HCT116 (cell line): ENCODE data around the gene TH.

ENCODE experiments used
- EZH2 ChIP-seq: fragments of 200-600 bp; sonication (generic); IDR thresholded peaks from 2 replicates; pipeline ENCODE4 v1.6.1; 2017; ENCODE audit warnings: antibody characterized with exemption, mixed run types
- POLR2A ChIP-seq: IDR thresholded peaks from 2 replicates; pipeline ENCODE4 v1.7.0; 2011; ENCODE audit warnings: borderline replicate concordance; ENCODE audit not compliant: insufficient read depth, insufficient read length; ENCODE audit errors: extremely low read depth
- ZFX ChIP-seq: fragments of 450-650 bp; IDR thresholded peaks from 2 replicates; pipeline ENCODE4 v1.6.1; 2017
- ZNF274 ChIP-seq: fragments of 200-500 bp; sonication (Bioruptor generic); IDR thresholded peaks from 2 replicates; pipeline ENCODE4 v1.6.1; 2014; ENCODE audit warnings: mild to moderate bottlenecking, low read depth, low read length, inconsistent platforms
- TF ChIP-seq, protein P1 (sequence below), 3 experiments: fragments of 200-600 bp in 1 of 3; sonication (generic) in 1 of 3; IDR thresholded peaks in 2 of 3; conservative IDR thresholded peaks in 1 of 3; 2 replicates each; pipeline ENCODE4 v1.5.1; 2012 to 2017; ENCODE audit warnings: low read depth in 2 of 3, low read length in 2 of 3, antibody characterized with exemption in 1 of 3, borderline replicate concordance in 1 of 3, control low read depth in 1 of 3, mild to moderate bottlenecking in 1 of 3, mixed read lengths in 1 of 3, mixed run types in 1 of 3, moderate library complexity in 1 of 3; ENCODE audit not compliant: insufficient read depth in 1 of 3

DNA sequence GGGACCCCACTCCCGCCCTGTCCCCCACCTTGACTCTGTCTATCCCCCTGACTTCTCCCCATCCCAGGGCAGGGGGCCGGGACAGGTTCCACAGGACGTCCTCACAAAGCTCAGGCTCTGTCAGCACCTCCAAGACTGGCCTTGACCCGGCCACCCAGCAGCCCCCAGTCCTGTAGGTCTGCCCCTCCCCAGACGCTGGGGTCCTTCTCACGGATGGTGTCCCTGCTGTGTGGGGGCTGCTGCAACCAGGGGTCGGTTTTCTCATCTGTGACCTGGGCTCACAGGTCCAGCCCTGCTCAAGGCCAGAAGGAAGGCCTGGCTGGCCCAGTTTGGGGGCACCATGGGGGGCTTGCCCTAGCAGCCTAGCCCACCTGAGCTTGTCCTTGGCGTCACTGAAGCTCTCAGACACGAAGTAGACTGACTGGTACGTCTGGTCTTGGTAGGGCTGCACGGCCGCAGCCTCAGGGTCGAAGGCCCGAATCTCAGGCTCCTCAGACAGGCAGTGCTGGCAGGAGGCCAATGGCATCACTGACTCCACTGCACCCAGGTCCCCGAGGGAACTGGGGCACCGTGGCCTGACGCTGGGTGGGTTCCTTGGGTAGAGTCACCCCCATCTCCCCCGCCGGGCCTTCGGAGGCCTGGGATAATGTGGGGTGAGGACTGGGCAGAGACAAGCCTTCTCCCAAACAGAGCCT lies 6.6 kb downstream of the TH start:
- TF ChIP-seq EZH2 (no peak), POLR2A (no peak), ZFX (no peak), ZNF274 (no peak)
- TF ChIP-seq, protein P1, sequence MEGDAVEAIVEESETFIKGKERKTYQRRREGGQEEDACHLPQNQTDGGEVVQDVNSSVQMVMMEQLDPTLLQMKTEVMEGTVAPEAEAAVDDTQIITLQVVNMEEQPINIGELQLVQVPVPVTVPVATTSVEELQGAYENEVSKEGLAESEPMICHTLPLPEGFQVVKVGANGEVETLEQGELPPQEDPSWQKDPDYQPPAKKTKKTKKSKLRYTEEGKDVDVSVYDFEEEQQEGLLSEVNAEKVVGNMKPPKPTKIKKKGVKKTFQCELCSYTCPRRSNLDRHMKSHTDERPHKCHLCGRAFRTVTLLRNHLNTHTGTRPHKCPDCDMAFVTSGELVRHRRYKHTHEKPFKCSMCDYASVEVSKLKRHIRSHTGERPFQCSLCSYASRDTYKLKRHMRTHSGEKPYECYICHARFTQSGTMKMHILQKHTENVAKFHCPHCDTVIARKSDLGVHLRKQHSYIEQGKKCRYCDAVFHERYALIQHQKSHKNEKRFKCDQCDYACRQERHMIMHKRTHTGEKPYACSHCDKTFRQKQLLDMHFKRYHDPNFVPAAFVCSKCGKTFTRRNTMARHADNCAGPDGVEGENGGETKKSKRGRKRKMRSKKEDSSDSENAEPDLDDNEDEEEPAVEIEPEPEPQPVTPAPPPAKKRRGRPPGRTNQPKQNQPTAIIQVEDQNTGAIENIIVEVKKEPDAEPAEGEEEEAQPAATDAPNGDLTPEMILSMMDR (IDR thresholded peaks at IDR 0.05 in 2 of 3, conservative IDR thresholded peaks at IDR 0.05 in 1 of 3; ENCODE audit: borderline replicate concordance in 1 of 3, insufficient read depth in 1 of 3, low read depth in 2 of 3, low read length in 2 of 3), result no peak
